NCI-H1092 treated with DMSO at 0.1 percent for 48 hours (cell line): Measurements from ENCODE around the gene AATK.

ENCODE experiments used
- DNase-seq: peaks from one replicate; lab custom pipeline; 2025; lab: John Stamatoyannopoulos, UW

The AATK gene

DNA sequence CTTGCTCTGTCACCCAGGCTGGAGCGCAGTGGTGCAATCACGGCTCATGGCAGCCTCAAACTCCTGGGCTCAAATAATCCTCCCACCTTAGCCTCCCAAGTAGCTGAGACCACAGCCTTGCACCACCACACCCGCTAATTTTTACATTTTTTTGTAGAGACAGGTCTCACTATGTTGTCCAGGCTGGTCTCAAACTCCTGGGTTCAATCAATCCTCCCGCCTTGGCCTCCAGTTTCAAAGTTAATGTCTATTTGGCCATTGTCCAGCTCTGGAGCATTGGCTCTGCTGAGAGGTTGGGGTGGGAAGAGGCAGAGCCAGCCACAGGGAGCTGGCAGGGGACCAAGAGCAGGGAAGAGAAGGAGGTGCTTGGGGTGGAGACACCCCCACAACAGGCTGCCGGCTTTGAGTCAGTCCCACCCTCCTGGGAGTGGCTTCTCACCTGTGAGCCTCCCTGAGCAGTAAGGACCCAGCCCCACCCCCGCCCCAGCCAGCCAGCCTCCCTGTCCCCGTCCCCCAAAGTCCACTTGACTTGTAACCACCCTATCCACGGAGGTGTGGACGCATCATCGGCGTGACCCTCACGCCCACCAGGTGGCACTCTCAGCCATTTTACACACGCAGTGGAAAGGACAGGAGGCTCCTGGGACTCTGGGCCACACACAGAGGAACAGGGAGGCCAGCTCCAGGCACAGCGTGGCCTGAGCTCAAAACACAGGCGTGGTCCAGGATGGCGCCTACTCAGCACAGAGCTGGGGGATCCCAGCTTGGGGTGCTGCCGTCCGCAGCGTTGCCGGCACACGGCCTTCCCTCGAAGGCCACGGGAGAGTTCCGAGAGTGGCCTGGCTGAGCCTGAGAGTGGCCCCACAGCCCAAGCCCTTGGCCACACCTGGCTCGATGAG, 23.5 kb downstream of the AATK start:
- DNase-seq = peak; percentile 73

DNA sequence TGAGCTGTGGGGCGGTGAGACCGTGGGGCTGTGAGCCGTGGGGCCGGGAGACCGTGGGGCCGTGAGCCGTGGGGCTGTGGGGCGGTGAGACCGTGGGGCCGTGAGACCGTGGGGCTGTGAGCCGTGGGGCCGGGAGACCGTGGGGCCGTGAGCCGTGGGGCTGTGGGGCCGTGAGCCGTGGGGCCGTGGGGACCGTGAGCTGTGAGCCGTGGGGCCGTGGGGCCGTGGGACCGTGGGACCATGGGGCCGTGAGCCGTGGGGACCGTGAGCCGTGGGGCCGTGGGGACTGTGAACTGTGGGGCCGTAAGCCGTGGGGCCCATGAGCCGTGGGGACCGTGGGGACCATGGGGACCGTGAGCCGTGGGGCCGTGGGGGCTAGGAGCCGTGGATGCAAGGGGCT, 25.3 kb downstream of the AATK start:
- no peak for DNase-seq

DNA sequence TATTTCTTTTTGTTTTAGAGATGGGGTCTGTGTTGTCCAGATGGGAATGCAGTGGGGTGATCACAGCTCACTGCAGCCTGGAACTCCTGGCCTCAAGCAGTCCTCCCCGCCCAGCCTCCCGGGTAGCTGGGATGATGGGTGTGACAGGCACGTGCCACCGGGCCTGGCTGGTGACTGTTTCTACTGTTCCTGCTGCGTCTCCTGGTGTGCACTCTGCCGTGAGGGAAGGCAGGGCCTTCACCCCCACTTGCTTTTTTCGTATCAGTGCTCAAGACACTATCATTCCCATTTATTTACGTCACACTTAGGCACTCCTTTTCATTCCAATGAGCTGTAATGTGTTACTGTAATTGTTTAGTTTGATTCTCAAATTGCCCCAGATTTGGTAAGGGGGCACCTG, 26.0 kb downstream of the AATK start:
- DNase-seq = no peak

DNA sequence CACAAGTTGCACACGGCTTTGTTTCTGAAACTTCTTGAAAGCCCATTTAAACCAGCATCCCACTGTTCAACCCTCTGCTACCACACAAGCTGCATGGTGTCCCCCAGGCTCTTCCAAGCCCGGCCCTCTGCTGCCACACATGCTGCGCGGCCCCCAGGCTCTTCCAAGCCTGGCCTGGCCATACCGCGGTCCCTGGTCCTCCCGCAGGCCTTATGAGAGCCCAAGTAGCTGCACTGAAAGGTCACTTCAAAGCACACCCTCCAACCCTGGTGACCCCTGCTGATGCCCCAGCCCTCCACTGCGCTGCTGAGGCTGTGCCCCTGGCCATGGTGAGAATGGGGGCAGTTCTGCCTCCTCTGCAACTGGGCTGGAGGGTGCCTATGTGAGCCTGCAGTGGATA, 26.6 kb downstream of the AATK start:
- no peak for DNase-seq

GRCh38 chr17:81138500-81138899, 27.5 kb downstream of the AATK start:
- DNase-seq = no peak

DNA sequence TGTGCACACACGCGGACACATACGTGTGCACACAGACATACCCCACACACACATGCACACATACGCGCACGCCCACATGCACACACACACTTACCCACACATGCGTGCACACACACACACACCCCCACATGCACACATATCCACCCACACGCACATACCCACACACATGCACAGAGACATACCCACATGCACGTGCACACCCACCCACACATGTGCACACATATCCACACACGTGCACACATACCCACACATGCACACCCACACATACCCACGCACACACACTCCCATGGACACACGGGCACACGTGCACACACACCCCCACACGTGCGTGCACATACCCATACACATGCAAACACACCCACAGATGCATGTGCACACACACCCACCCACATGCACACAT, 27.9 kb downstream of the AATK start:
- DNase-seq = no peak

GRCh38 chr17:81137248-81137647, 28.8 kb downstream of the AATK start:
- no peak for DNase-seq

- no peak for DNase-seq
Measured at GRCh38 chr17:81136366-81136765, 29.7 kb downstream of the AATK start.

DNA sequence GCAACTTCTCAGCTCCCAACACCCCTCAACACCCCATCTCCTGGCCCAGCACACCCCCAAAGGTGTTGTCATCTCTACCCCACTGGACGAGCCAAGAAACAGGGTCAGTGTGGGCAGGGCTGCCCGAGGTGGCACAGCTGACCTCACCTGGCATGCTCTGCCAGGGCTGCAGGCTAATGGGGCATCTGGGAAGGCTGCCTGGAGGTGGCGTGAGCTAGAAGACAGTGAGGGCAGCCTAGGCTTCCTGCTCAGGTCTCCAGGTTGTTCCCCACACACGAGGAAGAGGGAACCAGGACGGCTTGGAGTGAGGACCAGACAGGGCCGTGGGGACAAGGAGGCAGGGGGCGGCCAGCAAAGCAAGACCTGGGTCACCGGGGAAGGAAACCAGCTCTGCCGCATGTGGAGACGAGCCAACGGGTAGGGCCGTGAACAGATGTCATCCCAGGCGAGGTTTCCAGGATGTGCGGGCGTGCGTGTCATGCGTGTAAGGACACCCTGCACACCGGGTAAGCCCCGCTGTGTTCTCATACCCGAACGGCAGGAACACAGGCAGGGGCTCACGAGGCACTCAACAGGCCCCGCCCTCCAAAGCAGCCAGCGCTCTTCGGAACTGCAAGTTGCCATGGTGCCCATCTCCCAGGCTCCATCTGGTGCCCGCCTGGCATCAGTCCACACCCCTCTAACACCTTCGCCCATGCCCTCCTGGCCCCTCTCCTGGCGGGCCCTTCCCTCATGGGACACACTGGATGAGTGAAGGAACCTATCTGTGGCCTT, 30.3 kb downstream of the AATK start:
- peak; percentile 79 for DNase-seq

DNA sequence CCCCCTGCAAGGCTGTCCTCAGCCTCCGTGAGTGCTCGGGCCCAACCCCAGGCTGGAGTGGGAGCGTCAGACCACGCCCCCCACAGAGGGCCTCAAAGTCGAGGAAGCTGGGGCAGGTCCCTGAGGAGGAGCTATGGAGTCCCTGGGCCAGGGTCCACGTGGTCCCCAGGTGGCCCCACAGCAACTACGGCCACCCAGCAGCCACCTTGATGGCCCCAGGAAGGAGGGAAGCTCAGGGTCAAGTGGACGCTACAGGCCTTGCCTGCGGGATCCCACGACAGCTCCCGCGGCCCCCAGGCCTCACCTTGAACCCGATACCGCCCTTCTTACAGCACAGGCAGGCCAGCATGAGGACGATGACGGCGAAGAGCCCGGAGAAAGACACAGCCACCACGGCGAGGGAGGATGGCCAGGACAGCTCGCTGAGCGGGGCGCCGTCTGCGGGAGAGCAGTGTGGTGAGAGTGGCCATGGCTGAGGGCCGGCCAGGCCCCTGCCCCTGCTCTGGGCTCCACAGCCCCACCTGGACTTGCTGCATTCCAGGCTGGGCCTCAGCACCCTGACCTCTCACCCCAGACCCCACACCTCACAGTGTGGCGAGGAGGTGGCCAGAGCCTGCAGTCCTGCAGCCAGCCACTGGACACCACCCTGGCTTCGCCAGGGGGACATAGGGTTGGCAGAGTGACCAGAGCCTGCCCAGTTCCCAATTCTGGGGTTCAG, 31.8 kb downstream of the AATK start:
- no peak for DNase-seq

- no peak for DNase-seq
Measured at GRCh38 chr17:81132770-81133723, 33.0 kb downstream of the AATK start.

DNA sequence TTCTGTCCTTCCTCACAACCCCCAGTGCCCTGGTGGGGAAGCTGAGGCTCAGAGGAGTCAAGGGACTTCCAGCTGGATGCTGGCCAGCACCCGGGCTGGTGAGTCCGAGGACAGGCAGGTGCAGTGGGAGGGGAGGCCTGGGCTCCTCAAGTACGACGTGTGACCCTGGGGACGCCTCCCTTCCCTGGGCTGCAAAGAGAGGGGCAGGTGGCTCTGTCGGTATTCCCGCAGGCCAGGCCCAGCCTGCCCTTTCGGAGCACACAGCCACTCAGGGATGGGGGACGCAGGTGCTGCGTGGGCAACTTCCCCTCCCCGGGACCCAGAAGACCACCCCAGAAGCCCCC, 33.9 kb downstream of the AATK start:
- DNase-seq = no peak

DNA sequence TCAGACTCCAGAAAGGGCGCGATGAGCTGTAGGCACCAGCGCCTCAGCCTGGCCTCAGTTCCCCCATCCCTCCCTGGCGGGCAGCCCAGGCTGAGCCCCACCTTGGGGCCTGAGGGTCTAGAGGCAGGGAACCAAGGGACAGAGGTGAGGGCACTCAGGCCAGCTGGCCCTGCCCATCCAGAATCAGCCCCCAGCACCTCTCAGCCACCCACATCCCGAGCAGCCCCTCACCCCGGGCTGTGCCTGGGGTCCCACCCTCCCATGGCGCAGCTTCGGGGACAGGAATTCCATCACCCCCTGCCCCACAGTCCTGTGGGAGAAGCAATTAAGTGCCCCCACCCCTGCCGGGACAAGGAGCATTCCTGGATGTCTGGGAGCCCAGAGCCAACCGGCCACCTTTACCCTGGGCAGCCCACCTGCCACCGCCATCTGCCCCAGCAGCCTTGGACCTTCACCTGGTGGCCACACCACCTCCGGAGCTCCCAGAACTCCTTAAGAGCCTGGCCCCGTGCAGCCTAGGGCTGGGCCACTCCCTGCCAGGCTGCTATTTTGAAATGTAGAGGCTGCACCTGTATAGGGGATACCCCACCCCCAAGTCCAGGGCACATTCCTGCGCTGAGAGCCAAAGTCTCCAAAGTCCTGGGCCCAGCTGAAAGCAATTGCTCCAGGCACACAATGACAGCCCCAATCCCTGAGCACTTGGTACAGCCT, 34.4 kb downstream of the AATK start:
- no peak for DNase-seq

- DNase-seq = no peak
Measured at GRCh38 chr17:81130385-81131361, 35.3 kb downstream of the AATK start.

DNA sequence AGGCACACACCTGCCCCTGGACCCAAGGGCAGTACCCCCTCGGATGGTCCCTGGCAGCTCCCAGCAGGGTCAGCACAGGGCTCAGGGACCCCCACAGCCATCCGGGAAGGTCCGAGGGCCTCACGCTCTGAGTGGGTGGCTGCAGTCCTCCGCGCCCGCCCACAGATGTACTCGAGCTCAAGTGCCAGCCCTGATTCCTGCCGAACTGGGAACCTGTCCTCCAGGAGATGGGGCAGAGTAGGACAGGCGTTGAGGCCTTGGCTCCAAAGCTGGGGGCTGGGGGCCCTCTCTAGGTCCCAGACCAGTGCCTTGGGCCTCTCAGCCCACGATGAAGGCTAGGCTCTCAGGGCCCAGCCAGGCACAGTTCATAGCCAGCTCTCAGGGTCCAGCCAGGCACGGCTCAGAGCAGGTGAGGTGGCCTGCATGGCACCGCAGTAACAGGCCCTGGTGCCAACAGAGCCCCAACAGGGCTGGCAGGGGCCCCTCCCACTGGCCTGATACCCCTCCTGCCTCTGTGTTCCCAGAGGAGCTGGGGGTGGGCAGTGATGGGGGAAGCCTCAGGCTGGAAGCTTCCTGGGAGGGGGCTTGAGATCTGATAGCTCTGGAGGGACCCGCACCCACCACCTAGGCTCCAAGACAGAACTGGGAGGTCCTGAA, 36.2 kb downstream of the AATK start:
- DNase-seq = no peak

DNA sequence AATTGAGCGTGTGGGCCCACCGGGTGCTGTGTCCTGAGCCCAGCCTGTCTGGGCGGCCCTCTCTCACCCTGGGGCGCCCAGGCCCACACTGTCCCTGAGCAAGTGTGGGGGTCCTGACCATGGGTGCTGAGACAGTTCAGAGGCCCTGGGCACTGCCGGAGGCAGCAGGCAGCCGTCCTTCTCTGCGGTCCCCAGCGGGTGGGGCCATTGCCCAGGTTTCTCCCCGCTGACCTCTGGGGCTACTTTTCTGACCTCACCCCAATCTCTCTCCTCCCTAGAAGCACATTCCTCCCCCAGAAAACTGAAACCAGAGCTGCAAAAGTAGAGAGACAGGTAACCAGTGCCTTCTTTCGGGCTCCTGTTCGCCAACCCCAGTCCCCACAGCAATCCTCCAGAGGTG, 36.7 kb downstream of the AATK start:
- DNase-seq = no peak

DNA sequence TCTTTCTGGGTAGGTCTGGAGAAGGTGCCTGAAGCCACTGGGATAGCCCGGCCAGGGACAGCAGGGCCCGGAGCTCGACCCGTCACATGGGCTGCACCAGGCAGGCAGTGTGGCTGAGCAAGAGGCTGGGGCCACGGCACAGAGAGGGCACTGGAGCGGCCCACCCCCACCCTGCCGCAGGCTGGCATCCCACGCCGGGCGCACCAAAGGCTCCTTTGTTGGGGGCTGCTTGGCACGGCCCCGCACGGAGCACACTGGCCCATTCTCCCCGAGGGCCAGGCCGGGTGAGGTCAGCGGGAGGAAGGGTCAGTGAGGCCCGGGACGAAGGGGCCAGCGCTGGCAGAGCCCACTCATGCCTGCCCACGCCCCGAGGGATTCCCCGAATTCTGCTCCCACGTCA, 37.2 kb downstream of the AATK start:
- no peak for DNase-seq

- DNase-seq = no peak
Measured at GRCh38 chr17:81128338-81128737, 37.7 kb downstream of the AATK start.

- no peak for DNase-seq
Measured at GRCh38 chr17:81127526-81128177, 38.4 kb downstream of the AATK start.
